AG04450 (cell line): ENCODE results near the gene SARM1. TPM values are rescaled to one million over a fixed set of nuclear protein-coding genes. Genes with fewer than 3 reads are reported as not detected.

Experiments used
- CTCF ChIA-PET: fragments of 300-600, 350-600 bp; formaldehyde crosslinking; extraction: SDS; loops from one replicate; lab custom pipeline; 2022; ENCODE audit warnings: antibody characterized with exemption, inconsistent platforms; lab: Charles Lee
- POLR2A ChIA-PET: fragments of 350-600 bp; formaldehyde crosslinking; extraction: SDS; loops from one replicate; lab custom pipeline; 2021; ENCODE audit warnings: antibody characterized with exemption, inconsistent platforms; lab: Yijun Ruan, JAX
- DNase-seq: peaks from one replicate; pipeline ENCODE4 v3.0.0-alpha.2; 2011; ENCODE audit warnings: low read depth, low spot score
- H3K27ac ChIP-seq: one replicate; pipeline ENCODE4 v1.5.1; 2012; ENCODE audit warnings: low read depth, low read length, control low read depth
- H3K27me3 ChIP-seq: one replicate; pipeline ENCODE4 v1.6.0; 2012; ENCODE audit warnings: low read length; ENCODE audit not compliant: control insufficient read depth, insufficient read depth
- H3K4me3 ChIP-seq: 2 replicates; pipeline ENCODE4 v1.5.1; 2011; ENCODE audit warnings: mild to moderate bottlenecking, low read depth, low read length, control low read depth
- H3K9me3 ChIP-seq: 2 replicates; pipeline ENCODE4 v1.5.1; 2012; ENCODE audit warnings: low read length; ENCODE audit not compliant: control insufficient read depth, insufficient read depth
- CTCF ChIP-seq: IDR thresholded peaks from 2 replicates; pipeline ENCODE4 v1.5.1; 2011; ENCODE audit warnings: low read depth, low read length, control low read depth, inconsistent platforms
- polyA plus RNA-seq: library from polyadenylated mRNA; depleted of rRNA; stranded (reverse); fragments of >200 nt; gene quantifications from 2 replicates; pipeline ENCODE4 v1.2.3, GENCODE V29; 2011

The SARM1 gene
- polyA plus RNA-seq, 1 experiment = 6.2 TPM

GRCh38 chr17:28398280-28398981 lies 26.9 kb downstream of the SARM1 start:
- no peaks in the 10 kb centered on the region for H3K9me3 ChIP-seq
- H3K27me3 ChIP-seq = no peaks in the 10 kb centered on the region
- H3K27ac ChIP-seq = no peak overlapping the region
- H3K4me3 ChIP-seq = no peak overlapping the region
- ChIA-PET POLR2A (interaction anchor here (0.5 kb wide), 1 partner anchor 23 kb away, joined by 3 read pairs; no protein-coding TSS in a partner anchor), CTCF (interaction anchor here (0.7 kb wide), 1 partner anchor 97 kb away, joined by 3 read pairs; no protein-coding TSS in a partner anchor)
- no peak for DNase-seq
- no peak for TF ChIP-seq CTCF

GRCh38 chr17:28399808-28400207 lies 28.3 kb downstream of the SARM1 start:
- no peaks in the 10 kb centered on the region for H3K9me3 ChIP-seq
- H3K27me3 ChIP-seq = no peaks in the 10 kb centered on the region
- H3K4me3 ChIP-seq = no peak overlapping the region
- no peak overlapping the region for H3K27ac ChIP-seq
- TF ChIP-seq CTCF = no peak
- POLR2A ChIA-PET = no interaction called here
- DNase-seq = no peak
- CTCF ChIA-PET = interaction anchor here (0.5 kb wide), 1 partner anchor 85 kb away, joined by 3 read pairs; no protein-coding TSS in a partner anchor

GRCh38 chr17:28402224-28402630 lies 30.7 kb downstream of the SARM1 start:
- Histone ChIP-seq H3K27me3 (no peaks in the 10 kb centered on the region), H3K4me3 (no peak overlapping the region), H3K27ac (no peak overlapping the region), H3K9me3 (no peaks in the 10 kb centered on the region)
- POLR2A ChIA-PET = no interaction called here
- CTCF ChIA-PET = interaction anchor here (1.2 kb wide), 1 partner anchor 139 kb away, joined by 3 read pairs; no protein-coding TSS in a partner anchor
- DNase-seq = no peak
- no peak for TF ChIP-seq CTCF

GRCh38 chr17:28402844-28403243 lies 31.4 kb downstream of the SARM1 start:
- no peak for TF ChIP-seq CTCF
- POLR2A ChIA-PET = no interaction called here
- no peak overlapping the region for H3K4me3 ChIP-seq
- H3K27me3 ChIP-seq = no peaks in the 10 kb centered on the region
- no peak for DNase-seq
- no peaks in the 10 kb centered on the region for H3K9me3 ChIP-seq
- CTCF ChIA-PET = no interaction called here
- no peak overlapping the region for H3K27ac ChIP-seq

GRCh38 chr17:28404007-28404406 lies 32.5 kb downstream of the SARM1 start:
- Histone ChIP-seq H3K9me3 (no peaks in the 10 kb centered on the region), H3K27ac (no peak overlapping the region), H3K4me3 (no peak overlapping the region), H3K27me3 (no peaks in the 10 kb centered on the region)
- no peak for DNase-seq
- TF ChIP-seq CTCF = no peak
- ChIA-PET POLR2A (interaction anchor here (1.1 kb wide), 1 partner anchor 33 kb away, joined by 3 read pairs; the partner anchor contains the start of gene SARM1), CTCF (interaction anchor here (6.2 kb wide), 1 partner anchor 13 kb away, joined by 39 read pairs; no protein-coding TSS in a partner anchor)
